ENCODE results near the gene ARF1. TPM values are rescaled to one million over a fixed set of nuclear protein-coding genes. Genes with fewer than 3 reads are reported as not detected.

Gene ARF1
- total RNA-seq, 1 donor from 2014 or later, result 292 TPM

GRCh38 chr1:228048659-228049298, 33.7 kb upstream of the ARF1 start:
- no peak for DNase-seq (ENCODE audit: low read depth in 2 of 2)

GRCh38 chr1:228050571-228051231, 31.8 kb upstream of the ARF1 start:
- no peak for DNase-seq (ENCODE audit: low read depth in 2 of 2)

GRCh38 chr1:228058172-228058948, 24.1 kb upstream of the ARF1 start:
- no peak for DNase-seq (ENCODE audit: low read depth in 2 of 2)

- no peak for DNase-seq (ENCODE audit: low read depth in 2 of 2)
These were observed 23.4 kb upstream of the ARF1 start for GRCh38 chr1:228058949-228059633.

GRCh38 chr1:228059634-228060457, 22.7 kb upstream of the ARF1 start:
- peak in 1 of 2 donors; percentile 61 for DNase-seq (ENCODE audit: low read depth in 2 of 2)

- DNase-seq (ENCODE audit: low read depth in 2 of 2), result no peak
These were observed 21.9 kb upstream of the ARF1 start for GRCh38 chr1:228060458-228061190.

- no peak for DNase-seq (ENCODE audit: low read depth in 2 of 2)
These were observed 21.0 kb upstream of the ARF1 start for GRCh38 chr1:228061411-228062084.

GRCh38 chr1:228062085-228062791, 20.3 kb upstream of the ARF1 start:
- DNase-seq (ENCODE audit: low read depth in 2 of 2), result no peak

- DNase-seq (ENCODE audit: low read depth in 2 of 2), result no peak
These were observed 19.7 kb upstream of the ARF1 start for GRCh38 chr1:228062812-228063211.

GRCh38 chr1:228063251-228064191, 19.0 kb upstream of the ARF1 start:
- no peak for DNase-seq (ENCODE audit: low read depth in 2 of 2)

- DNase-seq (ENCODE audit: low read depth in 2 of 2), result no peak
These were observed 18.2 kb upstream of the ARF1 start for GRCh38 chr1:228064296-228064695.

- DNase-seq (ENCODE audit: low read depth in 2 of 2), result no peak
These were observed 17.6 kb upstream of the ARF1 start for GRCh38 chr1:228064741-228065542.

GRCh38 chr1:228065543-228066347, 16.8 kb upstream of the ARF1 start:
- DNase-seq (ENCODE audit: low read depth in 2 of 2), result no peak

- no peak for DNase-seq (ENCODE audit: low read depth in 2 of 2)
These were observed 16.1 kb upstream of the ARF1 start for GRCh38 chr1:228066416-228066815.

GRCh38 chr1:228066891-228067654, 15.4 kb upstream of the ARF1 start:
- DNase-seq (ENCODE audit: low read depth in 2 of 2), result no peak

- no peak for DNase-seq (ENCODE audit: low read depth in 2 of 2)
These were observed 14.1 kb upstream of the ARF1 start for GRCh38 chr1:228068359-228068758.
